Hindlimb muscle (tissue), 1 donor: Measurements from ENCODE around the gene PSMA2. TPM values are rescaled to one million over a fixed set of nuclear protein-coding genes. Genes with fewer than 3 reads are reported as not detected.

Experiments used
- DNase-seq: peaks from one replicate; pipeline ENCODE4 v3.0.0-alpha.2; 2013
- polyA plus RNA-seq: library from polyadenylated mRNA; unstranded; fragments of 120-200 nt; gene quantifications from one replicate; pipeline ENCODE4 v1.2.1, GENCODE V29; 2013; ENCODE audit not compliant: insufficient read length

PSMA2 gene
- polyA plus RNA-seq = 101 TPM

DNA sequence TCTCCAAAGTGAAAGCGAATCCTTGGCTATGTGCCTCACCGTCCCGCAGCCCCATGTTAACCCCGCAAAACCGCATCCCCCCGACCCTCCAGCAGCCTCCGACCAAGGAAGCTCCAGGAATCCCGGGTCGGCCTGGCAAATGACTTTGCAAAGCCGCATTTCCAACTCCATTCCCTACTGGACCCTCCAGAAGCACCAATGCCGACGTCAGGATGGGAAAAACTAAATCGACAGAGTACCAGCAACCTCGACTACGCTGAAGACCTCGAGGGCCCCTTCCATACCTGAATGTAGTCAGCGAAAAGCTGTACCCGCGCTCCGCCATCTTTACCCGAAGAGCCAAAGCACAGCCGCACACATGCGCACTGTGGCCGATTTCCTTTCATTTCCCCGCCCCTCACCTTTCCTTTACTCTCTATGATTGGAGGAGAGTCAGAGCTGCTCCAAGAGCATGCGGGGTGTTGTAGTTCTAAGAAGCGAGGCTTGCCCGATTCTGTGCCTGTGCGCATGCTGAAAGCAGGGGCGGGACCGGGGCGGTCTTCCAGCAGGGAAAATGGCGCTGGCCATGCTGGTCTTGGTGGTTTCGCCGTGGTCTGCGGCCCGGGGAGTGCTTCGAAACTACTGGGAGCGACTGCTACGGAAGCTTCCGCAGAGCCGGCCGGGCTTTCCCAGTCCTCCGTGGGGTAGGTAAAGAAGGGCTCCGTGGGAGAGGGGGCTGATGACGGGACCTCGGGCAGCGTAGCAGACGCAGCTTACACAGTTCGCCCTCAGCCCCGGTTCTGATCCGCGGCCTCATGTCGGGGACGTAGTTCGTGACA lies at the start of gene PSMA2, which contains the start of gene MRPL32:
TSS of gene PSMA2 (minus strand) at position 341 of the 818 bp plus-strand sequence. CDS start at position 325, 16 bp downstream.
TSS of gene MRPL32 (plus strand) at position 543 of the 818 bp plus-strand sequence. CDS start at position 554, 11 bp downstream.
- peak; percentile 96 for DNase-seq

DNA sequence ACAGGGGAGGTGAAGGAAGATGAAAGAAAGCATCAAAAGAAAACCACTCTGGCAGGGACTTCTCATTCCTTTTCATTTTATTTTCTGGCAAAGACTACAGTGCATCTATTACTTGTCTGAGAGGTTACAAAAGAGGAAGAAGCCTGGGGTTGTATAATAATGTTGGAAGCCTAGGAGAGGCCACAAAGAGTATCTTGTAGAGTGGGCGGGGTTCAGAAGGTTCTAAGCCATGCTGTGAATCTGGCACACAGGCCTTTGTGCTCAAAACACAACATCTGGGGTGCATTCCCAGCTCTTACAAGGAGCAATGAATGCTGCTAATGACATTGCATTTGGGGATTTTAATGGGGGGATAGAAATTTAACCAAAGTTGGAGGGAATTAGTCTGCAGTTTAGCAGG lies 49.6 kb upstream of the PSMA2 start:
- no peak for DNase-seq

DNA sequence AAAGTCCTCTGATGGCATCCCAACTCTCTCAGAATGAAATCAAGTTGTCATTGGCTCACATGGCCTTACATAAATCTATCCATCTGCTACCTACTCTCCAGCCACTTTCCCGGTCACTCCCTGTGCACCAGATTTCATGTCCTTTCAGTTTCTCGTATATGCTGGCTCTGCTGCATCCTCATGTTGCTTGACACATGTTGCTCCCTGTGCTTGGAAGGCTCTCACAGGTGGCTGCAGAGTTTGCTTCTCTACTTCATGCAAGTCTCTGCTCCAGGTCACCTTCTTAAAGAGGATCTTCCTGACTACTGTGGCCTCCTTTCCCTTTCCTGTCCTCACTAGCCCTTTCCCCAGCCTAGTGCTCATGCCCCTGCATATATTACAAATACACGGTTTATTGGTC lies 48.5 kb upstream of the PSMA2 start:
- no peak for DNase-seq

DNA sequence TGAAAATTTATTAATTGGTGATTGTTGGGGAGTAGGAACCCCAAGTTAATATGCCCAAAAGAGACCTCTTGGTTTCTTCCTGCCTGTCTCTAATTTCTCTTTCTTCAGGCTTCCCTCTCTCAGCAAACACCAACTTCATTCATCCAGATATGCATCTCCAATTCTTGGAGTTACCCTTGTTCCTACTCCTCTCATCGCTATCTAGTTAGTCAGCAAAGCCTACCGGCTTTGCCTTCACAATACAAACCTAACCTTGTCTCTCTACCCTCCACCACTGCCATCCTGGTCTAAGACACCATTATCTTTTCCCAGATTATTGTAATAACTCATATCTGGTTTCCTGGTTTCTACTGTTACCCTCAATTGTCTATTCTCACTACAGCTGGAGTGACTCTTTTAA lies 48.1 kb upstream of the PSMA2 start:
- DNase-seq = no peak

DNA sequence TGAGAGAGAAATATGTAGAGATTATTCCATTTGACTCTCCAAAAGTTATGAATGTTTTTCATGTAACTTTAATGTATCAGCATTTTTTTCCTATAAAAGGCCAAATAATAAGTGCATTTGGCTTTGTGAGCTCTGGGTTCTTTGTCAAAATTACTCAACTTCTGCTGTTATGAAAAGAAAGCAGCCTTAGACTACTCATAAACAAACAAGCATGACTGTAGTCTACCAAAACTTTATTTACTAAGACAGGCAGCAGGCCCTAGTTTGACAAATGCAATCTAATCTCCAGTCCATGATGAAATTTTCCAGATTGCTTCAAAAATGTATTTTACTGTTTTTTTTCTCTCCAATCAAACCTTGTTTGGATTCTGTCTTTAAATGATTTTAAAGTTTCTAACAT lies 46.5 kb upstream of the PSMA2 start:
- DNase-seq = no peak

DNA sequence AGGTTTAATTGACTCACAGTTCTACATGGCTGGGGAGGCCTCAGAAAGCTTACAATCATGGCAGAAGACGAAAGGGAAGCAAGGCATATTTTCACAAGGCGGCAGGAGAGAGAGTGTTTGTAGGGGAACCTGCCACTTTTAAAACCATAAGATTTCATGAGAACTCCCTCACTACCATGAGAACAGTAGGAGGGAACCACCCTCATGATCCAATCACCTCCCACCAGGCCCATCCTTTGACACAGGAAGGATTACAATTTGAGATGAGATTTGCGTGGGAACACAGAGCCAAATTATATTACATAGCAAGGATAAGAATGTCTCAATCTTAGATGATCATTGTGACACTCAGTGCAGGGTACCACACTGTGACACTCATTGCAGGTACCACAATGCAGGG lies 44.4 kb upstream of the PSMA2 start:
- no peak for DNase-seq

DNA sequence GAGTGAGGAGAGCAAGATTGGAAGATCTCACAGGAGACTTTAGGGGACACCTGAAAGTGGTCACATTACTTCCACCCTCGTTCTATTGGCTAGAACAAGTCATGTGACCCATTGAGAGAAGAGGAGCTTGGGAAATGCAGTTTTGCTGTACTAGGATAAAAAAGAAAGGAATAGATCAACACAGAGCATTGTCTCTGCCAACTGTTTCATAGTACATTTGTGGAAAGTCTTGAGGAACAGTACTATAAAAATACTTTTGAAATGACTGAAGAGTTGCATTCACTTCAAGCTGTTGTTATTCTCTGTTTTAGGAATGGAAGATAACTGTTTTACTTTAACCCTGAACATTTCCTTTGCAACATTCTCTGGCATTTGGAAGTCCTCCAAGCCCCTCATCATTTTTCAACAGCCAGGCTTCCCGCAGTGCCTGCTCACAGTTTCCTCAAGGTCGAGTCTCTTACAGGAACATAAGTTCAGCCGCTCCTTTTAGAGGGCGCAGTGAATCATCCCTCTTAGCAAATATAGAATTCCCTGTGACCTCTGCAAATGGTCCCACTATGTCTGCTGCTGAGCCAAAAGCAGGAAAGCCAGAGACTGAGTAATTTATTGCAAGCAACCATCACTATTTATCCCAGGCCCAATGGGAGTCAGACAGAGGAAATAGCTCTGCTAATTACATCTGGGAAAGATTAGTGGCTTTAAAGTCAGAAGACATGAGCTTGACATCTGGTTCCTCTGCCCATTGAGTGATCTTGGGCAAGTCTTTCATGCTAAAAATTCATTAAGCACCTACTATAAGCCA lies 40.9 kb upstream of the PSMA2 start:
- peak; percentile 34 for DNase-seq

DNA sequence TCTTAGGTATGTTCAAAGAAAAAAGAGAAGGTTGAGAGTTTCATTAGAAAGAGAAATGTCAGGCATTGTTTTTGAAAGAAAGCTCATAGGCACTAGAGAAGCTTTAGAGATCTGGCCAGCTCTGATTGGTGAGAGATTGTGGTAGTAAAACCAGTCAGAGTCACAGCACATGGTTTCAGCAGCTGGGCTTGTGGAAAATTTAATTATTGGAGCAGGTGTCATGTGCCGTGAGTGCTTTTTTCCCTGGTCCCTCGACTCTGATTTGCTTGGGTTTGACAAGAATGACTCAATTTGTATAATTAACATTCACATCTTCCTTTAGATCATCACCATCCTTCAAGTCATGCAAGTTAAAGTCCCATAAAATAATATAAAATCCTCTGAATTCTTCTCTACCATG lies 35.4 kb upstream of the PSMA2 start:
- no peak for DNase-seq

DNA sequence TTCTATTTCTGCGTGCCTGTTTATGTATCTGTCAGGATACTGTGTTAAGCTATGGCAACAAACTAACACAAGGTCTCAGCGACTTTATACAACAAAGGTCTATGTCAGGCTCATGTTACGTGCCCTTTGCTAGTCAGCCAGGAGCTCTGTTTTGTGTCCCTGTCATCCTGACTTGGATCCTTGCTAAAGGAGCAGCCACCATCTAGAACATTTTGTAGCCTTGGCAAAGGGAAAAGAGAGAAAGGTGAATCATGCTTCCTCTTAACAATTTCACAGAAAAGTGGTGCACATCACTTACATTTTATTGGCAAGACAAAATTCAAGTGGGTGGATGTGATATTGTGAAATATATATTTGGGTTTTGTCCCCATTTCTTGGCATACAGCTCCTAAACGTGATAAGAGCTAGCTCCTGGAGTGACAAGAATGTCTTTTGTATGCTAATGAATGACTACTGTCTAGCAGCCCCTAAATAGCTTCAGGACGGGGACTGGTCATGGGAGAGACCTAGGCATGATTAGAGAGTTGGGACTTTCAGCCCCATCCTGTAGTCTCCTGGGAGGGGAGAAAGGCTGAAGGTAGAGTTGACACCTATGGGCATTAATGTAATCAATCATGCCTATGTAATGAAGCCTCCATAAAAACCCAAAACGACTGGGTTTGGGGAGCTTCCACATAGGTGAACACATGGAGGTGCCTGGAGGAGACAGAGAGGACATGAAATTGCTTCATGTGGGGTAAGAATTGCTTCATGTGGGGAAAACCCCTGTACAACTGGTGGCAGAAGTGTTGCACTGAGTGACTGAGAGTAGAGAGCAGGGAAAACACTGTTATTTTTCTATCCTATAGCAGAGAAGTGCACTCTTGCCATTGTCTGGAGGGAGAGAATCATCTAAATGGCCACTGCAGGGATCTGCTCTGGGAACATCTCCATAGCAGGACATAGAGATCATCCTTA lies 33.2 kb upstream of the PSMA2 start:
- DNase-seq = no peak

DNA sequence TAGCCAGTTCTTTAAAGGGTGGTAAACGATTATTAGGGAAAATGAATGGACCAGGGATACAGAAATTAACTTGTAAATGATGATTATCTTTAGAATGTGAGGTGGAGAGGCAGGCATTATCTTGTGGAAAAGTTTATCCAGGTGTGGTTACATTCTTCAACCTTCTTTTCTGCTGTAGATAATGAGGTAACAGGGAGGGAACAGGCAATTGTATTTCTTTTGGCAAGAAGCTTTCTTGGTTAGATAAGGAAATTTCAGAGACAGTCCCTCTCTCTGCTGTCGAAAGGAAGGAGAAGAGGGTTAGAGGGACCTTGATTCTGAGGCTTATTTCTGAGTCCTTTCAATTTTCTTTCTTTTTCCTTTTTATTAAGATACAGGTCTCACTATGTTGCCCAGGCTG lies 32.3 kb upstream of the PSMA2 start:
- no peak for DNase-seq

DNA sequence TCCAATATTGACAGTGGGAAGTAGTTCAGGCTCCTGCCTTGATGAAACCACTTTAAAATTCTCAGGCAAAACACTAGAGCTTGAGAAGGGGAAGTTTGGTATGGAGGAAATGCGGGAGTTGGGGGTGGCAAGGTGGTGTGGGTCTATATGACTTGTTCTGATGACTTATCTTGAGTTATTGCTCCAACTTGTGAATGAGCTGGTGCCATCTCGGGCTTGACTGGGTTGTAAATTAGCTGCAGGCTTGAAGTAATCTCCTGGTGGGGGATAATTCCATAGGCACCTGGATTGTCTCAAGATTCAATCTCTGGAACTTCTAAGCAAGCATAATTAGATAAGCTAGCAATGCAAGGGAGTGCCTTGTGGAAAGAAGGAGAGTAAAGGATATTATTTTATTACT lies 29.2 kb upstream of the PSMA2 start:
- DNase-seq = no peak

DNA sequence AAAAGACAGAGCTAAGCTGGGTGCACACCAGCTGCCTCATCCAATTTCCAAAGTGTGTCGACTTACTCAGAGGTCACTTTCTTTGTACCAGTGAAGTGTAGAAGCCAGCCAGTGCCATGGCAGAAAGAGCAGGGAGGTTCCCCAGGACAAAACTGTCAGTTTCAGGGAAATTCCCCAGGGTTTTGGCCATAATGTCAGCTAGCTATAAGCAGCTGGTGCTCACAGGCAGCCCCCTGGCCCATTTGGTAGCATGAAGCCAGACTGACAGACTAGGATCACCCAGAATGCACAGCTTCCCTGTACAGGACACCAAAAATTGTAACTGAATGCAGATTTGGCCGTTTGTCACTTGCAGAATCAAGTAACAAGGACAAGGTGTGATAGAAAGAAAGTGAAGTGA lies 28.8 kb upstream of the PSMA2 start:
- no peak for DNase-seq

DNA sequence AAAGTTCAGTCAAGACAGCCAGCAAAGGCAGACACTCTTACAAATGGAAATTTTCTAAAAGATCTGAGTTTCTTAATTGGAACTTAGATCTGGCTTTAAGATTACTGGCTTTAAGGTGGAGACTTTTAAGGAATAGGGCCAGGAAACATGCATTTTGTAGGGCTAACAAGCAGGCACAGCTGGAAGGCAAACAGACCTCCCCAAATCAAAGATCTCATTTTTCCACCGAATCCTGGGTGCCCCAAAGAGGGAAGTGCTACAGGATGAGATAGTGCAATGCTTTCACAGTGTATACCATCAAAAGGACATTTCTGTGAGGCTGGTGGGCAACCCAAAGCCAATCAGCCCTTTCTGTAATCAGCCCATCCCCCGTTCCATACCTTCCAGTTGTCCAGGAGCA lies 27.6 kb upstream of the PSMA2 start:
- no peak for DNase-seq

DNA sequence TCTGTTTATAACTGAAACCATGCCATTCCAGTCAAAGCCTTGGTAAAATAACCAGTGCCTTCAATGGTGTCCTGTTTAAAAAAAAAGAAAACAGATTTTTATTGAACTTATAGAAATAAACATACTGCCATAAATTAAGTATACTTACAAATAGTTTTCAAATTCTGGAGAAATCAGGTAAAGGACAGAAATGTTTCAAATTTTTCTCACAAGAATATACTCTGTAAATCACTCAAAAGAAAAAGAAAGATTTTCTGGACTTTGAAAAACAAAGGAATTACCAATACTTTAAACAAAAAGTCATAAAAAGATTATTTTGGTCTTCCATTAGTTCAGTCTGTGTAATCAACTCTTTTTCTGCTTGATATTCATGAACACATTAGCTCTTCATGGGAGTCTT lies 24.1 kb upstream of the PSMA2 start:
- no peak for DNase-seq

DNA sequence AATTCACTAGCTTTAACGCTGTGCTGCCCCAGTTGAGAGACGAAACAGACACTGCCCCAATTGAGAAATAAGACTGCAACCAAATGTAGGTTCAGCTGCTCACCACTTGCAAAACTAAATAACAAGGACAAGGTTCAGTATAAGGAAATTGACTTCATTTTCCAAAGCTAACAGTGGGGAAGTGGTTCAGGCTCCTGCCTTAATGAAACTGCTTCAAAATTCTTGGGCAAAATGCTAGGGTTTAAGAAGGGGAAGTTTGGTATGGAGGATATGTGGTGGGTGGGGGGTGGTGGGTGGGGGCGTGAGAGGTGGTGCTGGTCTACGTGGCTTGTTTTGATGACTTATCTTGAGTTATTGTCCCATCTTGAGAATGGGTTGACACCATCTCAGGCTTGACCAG lies 22.0 kb upstream of the PSMA2 start:
- DNase-seq = no peak

DNA sequence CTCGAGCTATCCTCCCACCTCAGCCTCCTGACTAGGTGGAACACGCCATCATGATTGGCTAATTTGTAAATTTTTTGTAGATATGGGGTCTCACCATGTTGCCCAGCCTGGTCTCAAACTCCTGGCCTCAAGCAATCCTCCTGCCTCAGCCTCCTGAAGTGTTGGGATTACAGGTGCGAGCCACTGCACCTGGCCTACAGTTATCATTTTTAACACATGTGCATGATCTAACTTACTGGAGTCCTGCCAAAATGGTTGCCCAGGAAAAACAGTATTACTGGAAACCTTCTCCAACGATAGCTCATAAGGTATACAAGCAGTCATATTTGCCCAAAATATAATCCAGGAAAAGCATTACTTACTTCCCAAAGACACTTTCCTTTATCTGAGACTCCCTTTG lies 20.4 kb upstream of the PSMA2 start:
- DNase-seq = no peak

DNA sequence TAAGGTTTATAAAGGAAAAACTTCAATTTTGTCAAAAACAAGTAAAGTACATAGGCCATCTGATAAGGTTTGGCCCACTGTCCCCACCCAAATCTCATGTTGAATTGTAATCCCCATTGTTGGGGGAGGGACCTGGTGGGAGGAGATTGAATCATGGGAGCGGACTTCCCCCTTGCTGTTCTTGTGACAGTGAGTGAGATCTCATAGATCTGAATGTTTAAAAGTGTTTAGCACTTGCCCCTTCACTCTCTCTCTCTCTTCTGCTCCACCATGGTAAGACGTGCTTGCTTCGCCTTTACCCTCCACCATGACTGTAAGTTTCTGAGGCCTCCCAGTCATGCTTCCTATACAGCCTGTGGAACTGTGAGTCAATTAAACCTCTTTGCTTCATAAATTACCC lies 18.4 kb upstream of the PSMA2 start:
- no peak for DNase-seq

DNA sequence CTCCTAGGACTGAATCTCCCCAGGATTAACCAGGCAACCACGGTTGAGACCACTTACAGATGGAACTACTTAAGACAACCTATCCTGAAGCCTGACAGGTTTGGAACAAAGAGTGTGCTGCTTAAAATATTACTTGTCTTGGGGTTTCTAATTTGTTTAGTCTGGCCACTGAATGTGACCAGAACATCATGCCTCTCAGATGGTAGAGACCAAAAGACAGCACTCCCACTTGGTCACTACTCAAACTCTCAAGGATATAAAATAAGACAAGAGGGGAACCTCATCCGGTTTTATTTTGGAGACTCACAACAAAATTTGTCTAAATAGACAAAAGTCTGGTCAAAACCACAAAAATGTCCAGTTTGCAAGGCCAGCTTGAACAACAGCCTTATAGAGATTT lies 15.5 kb upstream of the PSMA2 start:
- no peak for DNase-seq

DNA sequence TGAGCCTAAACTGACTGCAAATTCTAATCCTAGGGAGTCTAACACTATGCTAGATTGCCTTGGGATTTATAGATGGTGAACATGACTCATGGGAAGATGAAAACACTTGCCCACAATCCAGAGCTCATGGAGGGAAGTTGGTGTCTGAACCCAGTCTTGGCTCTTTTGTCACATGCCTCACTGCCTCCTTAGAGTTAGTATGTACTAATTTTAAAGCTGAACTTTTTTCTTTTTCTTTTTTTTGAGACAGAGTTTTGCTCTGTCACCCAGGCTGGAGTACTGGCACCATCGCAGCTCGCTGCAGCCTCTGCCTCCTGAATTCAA lies 14.6 kb upstream of the PSMA2 start:
- no peak for DNase-seq

DNA sequence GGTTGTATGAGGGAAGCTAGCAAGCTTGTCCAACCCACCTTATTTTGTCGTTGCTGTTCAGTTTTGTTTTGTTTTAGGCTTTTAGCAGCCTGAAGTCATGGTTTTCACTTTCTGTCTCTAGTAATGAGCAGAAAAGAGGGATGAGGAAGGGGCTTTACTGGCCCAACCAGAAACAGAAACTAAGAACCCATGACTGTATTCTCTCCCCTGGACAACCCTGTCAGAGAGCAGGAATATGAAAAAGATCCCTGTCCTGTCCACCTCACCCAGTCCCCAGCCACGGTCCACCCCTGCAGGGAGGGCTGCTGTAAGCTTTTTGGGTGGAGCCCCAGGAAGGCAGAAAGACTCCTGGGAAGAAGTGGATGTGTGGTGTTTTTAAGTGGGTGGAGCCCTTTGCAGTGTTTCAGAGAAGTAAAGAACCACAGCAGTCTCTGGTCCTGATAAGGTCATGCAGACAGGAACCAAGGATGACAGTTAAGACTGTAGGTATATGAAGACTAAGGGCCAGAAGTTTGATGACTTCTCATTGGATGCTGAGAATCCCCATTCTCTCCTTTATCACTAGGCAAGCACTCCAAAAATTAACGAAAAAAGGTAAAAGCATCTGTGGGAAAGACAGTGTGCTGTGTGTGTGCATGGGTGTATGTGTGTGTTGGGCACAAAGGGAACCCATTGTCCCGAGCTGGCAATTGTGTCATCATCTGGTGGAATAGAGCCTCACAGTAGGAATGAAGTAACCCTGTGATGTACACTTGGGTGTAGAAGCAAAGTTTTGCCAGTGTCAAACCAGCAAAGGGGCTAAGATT lies 14.1 kb upstream of the PSMA2 start:
- DNase-seq = no peak

DNA sequence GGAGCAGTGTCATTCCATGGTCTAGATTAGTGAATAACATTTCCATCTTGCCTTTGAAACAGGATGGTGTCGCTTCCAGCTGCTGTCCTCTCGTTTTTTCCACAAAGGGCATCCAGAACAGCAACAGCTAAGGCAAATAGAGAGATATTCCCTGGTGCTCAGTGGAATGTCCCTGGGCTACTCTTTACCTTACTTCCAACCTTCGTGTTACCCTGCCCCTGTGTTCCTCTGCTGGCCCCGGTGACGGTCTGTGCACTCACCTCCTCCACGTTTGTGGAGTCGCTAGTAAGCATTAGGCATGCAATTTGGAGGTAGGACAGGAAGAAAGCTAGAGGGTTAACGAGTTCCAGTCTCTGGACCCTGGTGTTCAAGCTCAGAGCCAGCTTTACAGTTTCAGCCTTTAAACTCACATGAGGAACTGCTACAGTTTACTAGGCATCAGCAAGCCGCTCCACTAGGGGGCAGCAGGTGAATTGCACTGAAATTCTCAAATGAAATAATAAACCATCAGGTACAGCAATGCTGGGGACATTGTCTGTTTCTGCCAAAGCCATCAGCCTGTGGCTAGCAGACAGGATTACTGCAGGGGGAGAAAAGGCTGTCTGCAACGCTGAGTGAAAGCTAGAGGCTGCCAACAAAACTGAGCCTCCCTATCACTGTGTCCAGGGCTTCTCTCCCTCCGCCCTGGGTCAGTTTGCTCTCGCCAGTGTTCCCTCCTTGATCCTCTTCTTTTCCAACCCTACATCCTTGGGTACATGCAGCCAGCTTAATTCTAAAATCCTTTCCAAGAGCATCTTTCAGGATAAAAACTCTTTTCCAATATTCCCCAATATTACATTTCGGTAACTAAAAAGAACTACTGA lies 9.2 kb upstream of the PSMA2 start:
- DNase-seq = peak; percentile 70
